OCI-LY7 (cell line): Measurements from ENCODE around the gene TTC34.

Experiments used
- CTCF ChIP-seq: fragments of 200-600 bp; sonication (generic); conservative IDR thresholded peaks from 2 replicates; pipeline ENCODE4 v1.5.1; 2014; ENCODE audit warnings: mild to moderate bottlenecking, antibody characterized with exemption, low read length, moderate library complexity, mixed read lengths
- EZH2phosphoT487 ChIP-seq: fragments of 200-600 bp; sonication (generic); IDR thresholded peaks from 2 replicates; pipeline ENCODE4 v1.6.1; 2018; ENCODE audit warnings: low read depth, borderline replicate concordance, mild to moderate bottlenecking, mixed run types, antibody characterized with exemption, low read length, moderate library complexity, mixed read lengths

DNA sequence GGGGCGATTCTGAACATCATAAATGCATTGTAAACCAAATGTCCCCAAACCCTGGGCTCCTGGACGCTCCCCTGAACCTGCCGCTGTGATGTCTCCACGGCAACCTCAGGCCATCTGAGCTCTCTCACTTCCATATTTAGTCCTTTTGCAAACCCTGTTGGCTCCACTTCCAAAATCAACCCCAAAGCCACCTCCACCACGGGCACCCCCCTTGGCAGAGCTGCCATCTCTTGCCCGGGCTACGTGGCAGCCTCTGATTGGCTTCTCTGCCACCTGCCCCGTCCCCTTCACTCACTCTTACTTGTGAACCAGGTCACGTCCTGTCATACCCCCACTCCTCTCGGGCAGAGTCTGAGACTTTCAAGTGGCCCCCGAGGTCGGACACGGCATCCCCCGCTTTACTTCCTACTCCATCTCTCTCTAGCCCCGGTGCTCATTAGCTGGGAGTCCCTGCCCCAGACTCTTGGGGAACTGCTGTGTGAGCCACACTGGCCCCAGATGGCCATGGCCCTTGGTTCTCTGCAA lies 199.1 kb downstream of the TTC34 start:
- TF ChIP-seq CTCF, result no peak
- no peak for TF ChIP-seq EZH2phosphoT487
